ENCODE measurements around the gene FAM193B. TPM values are rescaled to one million over a fixed set of nuclear protein-coding genes. Genes with fewer than 3 reads are reported as not detected.

FAM193B gene
- total and polyA plus RNA-seq, 4 donors: 49.0 to 139 (median 81.4) TPM

DNA sequence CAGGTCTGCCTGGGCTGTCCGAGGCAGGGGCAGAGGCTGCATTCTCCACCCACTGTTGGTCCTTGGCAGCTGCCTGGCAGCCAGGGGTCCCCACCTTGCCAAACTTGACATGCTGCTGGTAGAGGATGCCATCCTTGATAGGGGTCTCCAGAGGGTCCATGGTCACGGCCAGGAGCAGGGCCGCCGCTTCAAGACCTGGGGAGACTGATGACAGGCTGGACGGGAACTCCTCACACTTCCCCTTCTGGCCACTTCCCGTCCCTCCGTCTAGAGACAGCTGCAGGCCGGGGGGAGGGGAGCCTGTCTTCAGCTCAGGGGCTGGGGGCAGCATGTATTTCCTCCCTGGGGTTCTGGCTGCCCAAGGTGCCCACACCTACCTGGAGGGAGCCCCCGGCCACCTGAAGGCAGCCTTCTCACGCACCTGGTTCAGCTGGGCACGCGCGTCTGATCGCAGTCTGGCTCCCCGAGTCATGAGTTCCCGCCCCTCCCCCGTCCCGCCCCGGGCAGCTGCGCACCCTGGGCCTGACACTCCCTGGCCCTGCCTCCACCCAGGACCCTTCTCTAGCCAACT is 44.9 kb downstream of the FAM193B start, which contains the start of gene DOK3:
TSS of gene DOK3 (minus strand) at position 446 of the 571 bp plus-strand sequence. CDS start at position 160, 286 bp downstream.
- Histone ChIP-seq H3K36me3 (ENCODE audit: control insufficient read depth in 4 of 4, insufficient read depth in 4 of 4, low read length in 4 of 4) (peaks cover 7 to 46% (median 26%) of the 10 kb centered on the region in 4 donors), H3K9me3 (ENCODE audit: control insufficient read depth in 4 of 4, insufficient read depth in 3 of 4, low read length in 3 of 4) (no peaks in the 10 kb centered on the region), H3K4me3 (peak within 1 kb of the TSS; percentile 2), H3K27me3 (ENCODE audit: control insufficient read depth in 3 of 3, insufficient read depth in 3 of 3, low read length in 2 of 3) (no peaks in the 10 kb centered on the region), H3K9ac (ENCODE audit: insufficient read depth in 1 of 2, low read length in 2 of 2) (no peak within 1 kb of the TSS), H3K27ac (ENCODE audit: low read depth in 1 of 2, low read length in 1 of 2) (peak within 1 kb of the TSS in 1 of 2 donors; percentile 84), H3K4me1 (ENCODE audit: control insufficient read depth in 5 of 5, insufficient read depth in 5 of 5, low read length in 5 of 5) (peaks cover 0 to 5% (median 0%) of the 10 kb centered on the region in 5 donors)
- DNase-seq (peak in 1 of 3 donors; percentile 22), ATAC-seq (ENCODE audit: insufficient read depth, low FRiP score) (peak; percentile 55)
- TF ChIP-seq, protein P1, sequence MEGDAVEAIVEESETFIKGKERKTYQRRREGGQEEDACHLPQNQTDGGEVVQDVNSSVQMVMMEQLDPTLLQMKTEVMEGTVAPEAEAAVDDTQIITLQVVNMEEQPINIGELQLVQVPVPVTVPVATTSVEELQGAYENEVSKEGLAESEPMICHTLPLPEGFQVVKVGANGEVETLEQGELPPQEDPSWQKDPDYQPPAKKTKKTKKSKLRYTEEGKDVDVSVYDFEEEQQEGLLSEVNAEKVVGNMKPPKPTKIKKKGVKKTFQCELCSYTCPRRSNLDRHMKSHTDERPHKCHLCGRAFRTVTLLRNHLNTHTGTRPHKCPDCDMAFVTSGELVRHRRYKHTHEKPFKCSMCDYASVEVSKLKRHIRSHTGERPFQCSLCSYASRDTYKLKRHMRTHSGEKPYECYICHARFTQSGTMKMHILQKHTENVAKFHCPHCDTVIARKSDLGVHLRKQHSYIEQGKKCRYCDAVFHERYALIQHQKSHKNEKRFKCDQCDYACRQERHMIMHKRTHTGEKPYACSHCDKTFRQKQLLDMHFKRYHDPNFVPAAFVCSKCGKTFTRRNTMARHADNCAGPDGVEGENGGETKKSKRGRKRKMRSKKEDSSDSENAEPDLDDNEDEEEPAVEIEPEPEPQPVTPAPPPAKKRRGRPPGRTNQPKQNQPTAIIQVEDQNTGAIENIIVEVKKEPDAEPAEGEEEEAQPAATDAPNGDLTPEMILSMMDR (IDR thresholded peaks at IDR 0.05; ENCODE audit: control extremely low read depth, extremely low read depth): no peak
- 14 to 33% methylated on average over 16 to 20 of the region's 20 CpGs for WGBS, 2 donors

DNA sequence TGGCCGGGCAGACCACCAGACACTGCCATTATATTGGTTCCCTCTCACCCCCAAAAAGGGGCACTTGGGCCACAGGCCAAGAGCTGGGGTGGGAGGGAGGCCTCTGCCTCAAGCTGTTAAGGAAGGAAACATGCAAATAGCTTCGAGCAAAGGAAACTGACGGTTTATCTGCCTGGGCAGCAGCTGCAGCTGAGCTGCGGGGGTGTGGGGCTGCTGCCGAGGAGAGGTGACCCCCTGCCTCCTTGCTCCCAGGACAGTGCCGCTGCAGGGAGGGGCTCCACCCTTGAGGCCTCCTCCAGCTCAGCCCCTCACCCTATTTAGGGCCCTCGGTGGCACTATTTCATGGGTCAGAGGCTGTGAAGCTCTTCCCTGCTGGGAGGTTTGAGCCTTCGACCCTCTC is 45.5 kb downstream of the FAM193B start:
- no peak for ATAC-seq (ENCODE audit: insufficient read depth, low FRiP score)
- TF ChIP-seq, protein P1 (IDR thresholded peaks at IDR 0.05; ENCODE audit: control extremely low read depth, extremely low read depth): no peak
- Histone ChIP-seq H3K36me3 (ENCODE audit: control insufficient read depth in 4 of 4, insufficient read depth in 4 of 4, low read length in 4 of 4) (peaks cover 7 to 43% (median 20%) of the 10 kb centered on the region in 4 donors), H3K9me3 (ENCODE audit: control insufficient read depth in 4 of 4, insufficient read depth in 3 of 4, low read length in 3 of 4) (no peaks in the 10 kb centered on the region), H3K9ac (ENCODE audit: insufficient read depth in 1 of 2, low read length in 2 of 2) (no peak overlapping the region), H3K4me1 (ENCODE audit: control insufficient read depth in 5 of 5, insufficient read depth in 5 of 5, low read length in 5 of 5) (peaks cover 0 to 5% (median 0%) of the 10 kb centered on the region in 5 donors), H3K4me3 (peak overlapping the region; percentile 2), H3K27ac (ENCODE audit: low read depth in 1 of 2, low read length in 1 of 2) (peak overlapping the region in 1 of 2 donors; percentile 78), H3K27me3 (ENCODE audit: control insufficient read depth in 3 of 3, insufficient read depth in 3 of 3, low read length in 2 of 3) (no peaks in the 10 kb centered on the region)
- DNase-seq: no peak
- WGBS, 2 donors: 34 to 36% methylated on average over 6 to 8 of the region's 8 CpGs

GRCh38 chr5:177508221-177508611 is 46.1 kb downstream of the FAM193B start:
- H3K4me3 ChIP-seq: no peak overlapping the region
- peaks cover 0 to 5% (median 0%) of the 10 kb centered on the region in 5 donors for H3K4me1 ChIP-seq (ENCODE audit: control insufficient read depth in 5 of 5, insufficient read depth in 5 of 5, low read length in 5 of 5)
- 45 to 80% methylated on average over 17 to 26 of the region's 26 CpGs for WGBS, 2 donors
- no peaks in the 10 kb centered on the region for H3K27me3 ChIP-seq (ENCODE audit: control insufficient read depth in 3 of 3, insufficient read depth in 3 of 3, low read length in 2 of 3)
- peaks cover under 1 to 36% (median 18%) of the 10 kb centered on the region in 4 donors for H3K36me3 ChIP-seq (ENCODE audit: control insufficient read depth in 4 of 4, insufficient read depth in 4 of 4, low read length in 4 of 4)
- DNase-seq (no peak), ATAC-seq (ENCODE audit: insufficient read depth, low FRiP score) (no peak)
- H3K27ac ChIP-seq (ENCODE audit: low read depth in 1 of 2, low read length in 1 of 2): peak overlapping the region in 1 of 2 donors; percentile 78
- H3K9ac ChIP-seq (ENCODE audit: insufficient read depth in 1 of 2, low read length in 2 of 2): no peak overlapping the region
- TF ChIP-seq, protein P1 (IDR thresholded peaks at IDR 0.05; ENCODE audit: control extremely low read depth, extremely low read depth): no peak
- no peaks in the 10 kb centered on the region for H3K9me3 ChIP-seq (ENCODE audit: control insufficient read depth in 4 of 4, insufficient read depth in 3 of 4, low read length in 3 of 4)

All from lung (tissue), 12 donors.